ENCODE data around the gene COL7A1.

The COL7A1 gene

DNA sequence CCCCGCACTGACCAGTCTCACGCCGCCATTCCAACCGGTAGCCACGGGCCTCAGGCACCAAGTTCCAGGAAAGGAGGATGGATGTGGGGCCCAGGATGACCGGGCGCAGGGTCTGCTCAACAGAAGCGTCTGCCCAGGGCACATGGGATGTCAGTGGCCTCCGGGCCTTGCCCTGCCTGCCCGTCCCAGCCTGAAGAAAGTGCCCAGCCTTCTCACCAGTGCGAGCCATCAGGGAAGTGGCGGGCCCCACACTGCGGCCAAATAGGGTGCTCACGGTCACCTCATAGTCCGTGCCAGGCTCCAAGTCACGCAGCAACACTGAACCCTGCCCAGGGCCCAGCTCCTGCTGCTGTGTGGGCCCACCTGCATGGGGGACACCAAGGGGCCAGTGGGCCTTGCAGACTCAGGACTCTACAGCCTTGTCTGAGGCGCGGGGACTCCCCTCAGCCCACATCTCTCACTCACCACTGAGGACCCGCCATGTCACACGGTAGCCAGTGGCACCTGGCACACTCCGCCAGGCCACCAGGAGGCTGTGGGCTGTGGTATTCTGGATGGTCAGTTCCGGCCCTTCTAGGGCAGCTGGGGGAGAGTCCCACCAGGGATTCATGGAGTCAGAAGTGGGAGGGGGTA, 3.1 kb downstream of the COL7A1 start:
- FAIRE-seq, result no peak

DNA sequence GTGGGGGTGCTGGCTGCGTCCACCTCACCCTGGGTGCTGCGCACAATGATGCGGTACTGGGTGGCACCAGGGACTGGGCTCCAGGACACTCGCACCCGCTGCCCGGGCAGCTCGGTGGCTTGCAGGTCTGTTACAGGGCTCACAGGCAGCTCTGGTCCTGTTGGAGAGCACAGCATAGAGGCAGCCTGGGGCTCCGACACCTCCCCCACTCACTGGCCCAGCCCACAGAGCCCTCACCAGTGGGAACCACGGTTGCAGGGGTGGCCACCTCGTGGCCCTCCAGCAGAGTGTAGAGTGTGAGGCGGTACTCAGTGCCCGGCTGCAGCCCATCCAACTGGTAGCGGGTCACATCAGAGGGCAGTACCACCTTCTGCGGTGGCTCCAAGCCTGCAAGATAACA, 3.7 kb downstream of the COL7A1 start:
- FAIRE-seq, result no peak

DNA sequence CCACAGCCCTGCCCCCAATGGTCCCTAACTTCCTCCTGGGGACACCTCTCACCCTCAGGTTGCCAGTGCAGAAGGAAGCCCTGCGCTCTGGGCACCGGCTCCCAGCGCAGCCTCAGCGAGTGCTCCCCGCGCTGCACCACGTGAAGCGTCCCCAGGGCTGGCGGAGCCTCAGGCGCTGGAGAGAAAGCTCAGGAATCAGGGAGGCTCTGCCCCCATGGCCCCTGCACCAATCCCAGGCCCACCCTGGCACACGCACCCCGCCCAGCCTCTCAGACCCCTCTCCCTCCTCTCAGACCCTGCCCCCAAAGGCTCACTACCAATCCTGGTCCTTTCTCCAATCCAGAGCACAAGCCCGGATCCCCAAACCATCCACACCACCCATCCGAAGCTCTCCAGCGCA, 6.9 kb downstream of the COL7A1 start:
- FAIRE-seq, result no peak

DNA sequence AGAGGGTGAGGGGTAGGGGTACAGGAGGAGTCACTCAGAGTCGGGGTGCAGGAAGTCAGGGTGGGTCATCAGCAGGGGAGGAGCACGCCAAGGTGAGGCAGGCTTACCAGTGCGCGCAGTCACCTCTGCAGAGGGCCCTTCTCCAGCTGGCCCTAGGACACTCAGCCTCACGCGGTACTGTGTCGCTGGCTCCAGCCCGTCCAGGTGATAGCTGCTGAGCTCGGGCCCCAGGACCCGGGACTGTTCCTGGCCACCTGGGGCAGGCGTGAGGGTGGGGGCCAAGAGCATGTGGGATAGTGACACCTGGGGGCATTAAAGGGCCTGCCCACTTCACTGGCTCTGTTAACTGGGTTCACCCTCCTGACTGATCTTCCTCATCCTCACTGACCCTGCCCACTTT, 7.4 kb downstream of the COL7A1 start:
- FAIRE-seq, result no peak

- no peak for FAIRE-seq
These were observed 9.7 kb downstream of the COL7A1 start for GRCh38 chr3:48585411-48585810.

DNA sequence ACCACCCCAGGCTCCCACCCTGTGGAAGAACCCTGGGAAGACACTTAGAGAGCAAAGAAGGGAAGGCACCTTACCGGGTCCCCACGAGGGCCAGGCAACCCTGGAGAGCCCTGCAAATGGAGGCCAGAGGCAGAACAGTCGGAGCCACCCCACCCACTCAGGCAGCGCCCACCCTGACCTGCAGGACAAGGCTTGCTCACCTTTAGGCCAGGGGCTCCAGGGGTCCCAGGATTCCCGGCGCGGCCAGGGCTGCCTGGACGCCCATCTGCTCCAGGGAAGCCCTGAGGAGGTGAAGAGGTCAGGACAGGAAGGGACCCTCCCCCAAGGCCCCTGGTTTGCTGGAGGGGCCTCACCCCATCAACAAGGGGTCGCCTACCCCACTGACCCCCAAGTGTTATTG, 10.3 kb downstream of the COL7A1 start:
- FAIRE-seq, result no peak

DNA sequence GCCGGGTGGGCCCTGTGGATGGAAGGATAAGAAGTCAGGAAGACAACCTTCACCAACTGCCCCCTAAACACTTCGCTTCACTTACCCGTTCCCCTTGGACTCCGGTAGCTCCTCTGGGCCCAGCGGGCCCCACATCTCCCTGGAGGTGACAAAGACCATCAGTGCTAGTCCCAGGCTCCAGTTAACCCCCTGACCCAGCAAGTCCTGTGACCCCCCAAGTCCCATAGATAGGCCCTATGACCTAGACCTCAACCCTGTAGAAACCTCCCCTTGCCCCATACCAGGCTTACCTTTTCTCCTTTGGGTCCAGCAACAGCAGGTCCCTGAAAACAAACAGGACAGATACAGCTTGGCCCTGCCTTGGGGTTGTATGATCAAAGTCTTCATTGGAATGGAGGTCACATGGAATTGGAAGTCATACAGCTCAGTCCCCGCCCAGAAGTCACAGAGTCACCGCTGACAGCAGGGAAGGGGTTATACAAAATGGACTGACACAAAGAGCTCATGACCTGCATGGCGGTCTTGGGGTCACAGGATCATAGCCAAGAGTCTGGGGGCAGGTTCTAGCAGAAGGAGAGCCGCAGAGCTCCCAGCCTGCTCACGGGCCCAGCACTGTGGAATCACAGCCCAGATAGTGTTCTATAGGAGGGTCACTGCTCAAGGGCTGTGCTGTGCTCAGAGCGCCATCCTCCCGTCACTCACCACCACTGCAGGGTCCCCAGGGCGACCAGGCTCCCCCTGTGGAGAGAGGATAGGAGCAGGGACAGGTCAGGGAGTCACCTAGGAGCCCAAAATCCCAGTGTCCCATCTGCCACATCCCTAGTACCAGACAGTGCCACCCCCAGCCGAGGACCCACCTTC, 13.3 kb downstream of the COL7A1 start:
- no peak for FAIRE-seq

GRCh38 chr3:48576647-48577046, 18.5 kb downstream of the COL7A1 start:
- no peak for FAIRE-seq

DNA sequence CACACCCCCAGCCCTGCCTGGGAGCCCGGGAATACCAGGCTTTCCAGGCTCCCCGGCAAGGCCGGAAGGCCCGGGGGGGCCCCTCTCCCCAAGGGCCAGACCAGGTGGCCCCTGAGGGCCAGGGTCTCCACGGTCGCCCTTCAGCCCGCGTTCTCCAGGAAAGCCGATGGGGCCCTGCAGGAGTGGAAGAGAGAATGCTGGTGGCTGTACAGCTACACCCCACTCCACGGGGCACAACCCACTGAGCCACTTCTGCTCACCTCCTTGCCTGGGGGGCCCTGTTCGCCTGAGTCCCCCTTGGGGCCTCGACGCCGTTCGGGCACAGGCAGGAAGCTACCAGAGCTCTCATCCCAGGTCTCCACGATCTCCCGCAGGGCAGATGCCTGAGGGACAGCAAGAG, 19.8 kb downstream of the COL7A1 start:
- no peak for FAIRE-seq

GRCh38 chr3:48573973-48574585, 21.1 kb downstream of the COL7A1 start:
- FAIRE-seq, result no peak

- FAIRE-seq, result no peak
These were observed 22.6 kb downstream of the COL7A1 start for GRCh38 chr3:48572517-48572916.

DNA sequence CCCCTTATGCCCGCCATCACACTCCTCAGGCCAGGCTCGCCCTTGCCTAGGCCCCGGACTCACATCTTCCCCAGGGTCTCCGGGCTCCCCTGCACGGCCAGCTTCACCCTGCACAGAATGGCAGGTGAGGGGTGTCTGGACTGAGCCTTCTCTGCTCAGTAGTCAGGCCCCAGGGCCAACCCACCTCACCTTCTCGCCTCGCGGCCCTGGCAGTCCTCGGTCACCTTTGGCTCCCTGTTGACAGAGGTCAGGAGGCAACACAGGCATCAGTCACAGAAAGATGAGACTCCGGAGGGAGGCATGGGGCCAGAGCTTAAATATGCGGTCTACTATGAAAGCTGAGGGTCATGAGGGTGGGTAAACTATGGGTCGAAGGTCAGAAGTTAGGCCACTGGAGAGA, 23.2 kb downstream of the COL7A1 start:
- FAIRE-seq, result no peak

DNA sequence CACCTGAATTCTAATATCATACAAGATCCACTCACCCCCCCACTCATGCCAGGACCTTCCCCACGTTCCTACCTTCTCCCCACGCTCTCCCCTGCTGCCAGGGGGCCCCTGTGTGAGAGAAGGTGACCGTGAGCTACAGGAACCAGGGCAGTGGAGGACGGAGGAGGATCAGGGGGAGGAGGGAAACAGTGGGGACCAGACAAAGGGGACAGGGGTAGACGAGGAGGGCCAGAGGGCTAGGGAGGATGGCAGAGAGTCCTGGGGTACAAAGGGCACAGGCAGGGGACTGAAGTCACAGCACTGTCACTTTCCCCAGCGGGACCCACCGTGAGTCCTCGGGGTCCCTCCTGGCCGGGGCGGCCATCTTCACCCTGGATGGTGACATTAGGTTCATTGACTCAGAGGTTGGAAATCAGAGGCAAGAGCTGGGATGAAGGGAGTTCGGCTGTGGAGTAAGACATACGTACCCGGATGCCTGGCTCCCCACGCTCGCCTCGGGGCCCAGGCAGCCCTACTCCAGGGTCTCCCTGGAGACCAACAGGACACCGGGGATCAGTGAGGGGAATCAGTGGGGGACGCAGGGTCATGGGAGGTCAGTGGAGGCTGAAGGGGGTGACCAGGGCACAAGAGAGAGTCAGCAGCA, 25.2 kb downstream of the COL7A1 start:
- FAIRE-seq, result no peak

- no peak for FAIRE-seq
These were observed 25.7 kb downstream of the COL7A1 start for GRCh38 chr3:48569400-48569799.

DNA sequence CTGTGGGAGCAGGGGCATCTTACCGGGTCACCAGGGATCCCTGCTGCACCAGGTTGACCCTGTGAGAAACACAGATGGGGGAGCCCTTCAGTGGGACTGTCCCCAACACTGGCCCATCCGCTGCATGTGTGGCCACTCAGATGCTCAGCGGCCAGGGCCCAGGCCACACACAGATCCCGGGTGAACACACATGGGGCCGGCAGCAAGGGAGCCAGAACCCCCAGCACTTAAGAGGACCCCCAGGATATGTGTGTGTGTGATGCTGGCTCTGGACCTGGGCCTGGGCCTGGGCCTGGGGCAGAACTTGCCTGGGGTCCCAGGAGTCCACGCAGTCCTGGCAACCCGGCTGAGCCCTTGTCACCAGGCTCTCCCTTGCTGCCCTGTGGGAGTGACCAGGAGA, 26.7 kb downstream of the COL7A1 start:
- FAIRE-seq, result no peak

DNA sequence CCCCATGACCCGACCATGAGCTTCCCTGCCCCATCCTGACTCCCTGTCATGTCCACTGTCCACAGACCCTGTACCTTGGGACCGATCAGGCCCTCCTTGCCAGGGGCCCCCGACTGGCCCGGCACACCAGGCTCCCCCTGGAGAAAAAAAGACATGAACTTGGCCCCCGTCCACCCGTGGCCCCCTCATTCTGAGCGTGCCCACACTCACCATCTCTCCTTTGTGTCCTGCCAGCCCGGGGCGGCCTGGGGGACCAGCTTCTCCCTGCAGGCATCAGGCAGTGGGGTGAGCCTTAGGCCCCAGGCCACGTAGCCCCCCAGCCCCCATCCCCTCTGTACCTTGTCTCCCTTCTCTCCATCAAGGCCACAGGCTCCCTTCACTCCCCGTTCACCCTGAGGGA, 27.6 kb downstream of the COL7A1 start:
- no peak for FAIRE-seq

GRCh38 chr3:48567090-48567489, 28.0 kb downstream of the COL7A1 start:
- no peak for FAIRE-seq

GRCh38 chr3:48566401-48566760, 28.7 kb downstream of the COL7A1 start:
- no peak for FAIRE-seq

DNA sequence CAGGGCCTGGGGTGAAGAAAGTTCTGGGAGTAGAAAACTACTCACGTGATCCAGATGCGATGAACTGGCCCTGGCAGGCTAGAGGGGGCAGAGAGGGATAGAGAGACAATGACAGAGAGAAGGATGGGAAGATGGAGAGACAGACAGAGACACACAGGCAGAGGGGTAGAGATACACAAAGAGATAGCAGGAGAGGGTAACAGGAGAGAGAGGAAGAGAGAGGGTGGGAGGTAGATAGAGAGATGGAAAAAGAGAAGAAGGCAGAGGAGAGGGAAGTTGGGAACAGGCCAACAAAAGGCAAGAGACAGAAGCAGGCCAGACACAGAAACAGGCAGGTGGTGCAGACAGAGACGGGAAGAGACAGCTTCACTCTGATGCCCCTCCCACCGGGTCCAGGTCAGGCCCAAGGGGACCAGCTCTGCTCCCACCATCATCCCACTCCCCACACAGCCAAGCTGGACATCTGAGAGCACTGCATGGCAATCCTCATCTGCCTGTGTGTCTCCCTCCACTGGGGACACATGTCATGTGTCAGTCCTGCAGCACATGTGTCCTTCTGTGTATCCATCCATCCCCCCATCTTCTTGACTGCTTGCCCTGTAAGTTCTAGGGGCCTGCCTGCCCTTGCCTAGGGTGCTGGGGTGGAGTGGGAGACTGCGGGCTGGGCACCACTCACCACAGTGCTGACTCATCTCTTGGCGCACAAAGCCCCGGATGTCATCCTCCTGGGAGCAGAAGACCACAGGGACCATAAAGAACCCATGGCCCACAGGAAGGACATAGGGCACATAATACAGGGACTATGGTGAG, 29.3 kb downstream of the COL7A1 start:
- no peak for FAIRE-seq

GRCh38 chr3:48565186-48565585, 29.9 kb downstream of the COL7A1 start:
- no peak for FAIRE-seq

- no peak for FAIRE-seq
These were observed 30.5 kb downstream of the COL7A1 start for GRCh38 chr3:48564667-48565066.

GRCh38 chr3:48564022-48564421, 31.1 kb downstream of the COL7A1 start:
- no peak for FAIRE-seq

All from endometrium (tissue), 2 donors.